DND-41 (cell line): ENCODE results near the gene SYNPO.

Experiments used
- ATAC-seq: fragments of 200-7000 bp; cut with Tn5 transposase; 3 replicates; pipeline ENCODE4 v1.9.1; 2021; ENCODE audit warnings: low read depth; ENCODE audit not compliant: insufficient read depth
- DNase-seq: peaks from one replicate; pipeline ENCODE4 v3.0.0-alpha.2; 2020
- H2AFZ ChIP-seq: 2 replicates; pipeline ENCODE4 v1.6.0; 2012; ENCODE audit warnings: low read depth, low read length
- H3K27ac ChIP-seq: 2 replicates; pipeline ENCODE4 v1.5.1; 2012; ENCODE audit warnings: low read length, inconsistent platforms
- H3K27me3 ChIP-seq: fragments of 200-600 bp; sonication (generic); 2 replicates; pipeline ENCODE4 v1.6.0; 2012; ENCODE audit warnings: low read length, mild to moderate bottlenecking, inconsistent platforms; ENCODE audit not compliant: insufficient read depth, poor library complexity
- H3K36me3 ChIP-seq: 2 replicates; pipeline ENCODE4 v1.5.1; 2012; ENCODE audit warnings: low read length, inconsistent platforms; ENCODE audit not compliant: insufficient read depth
- H3K4me1 ChIP-seq: 2 replicates; pipeline ENCODE4 v1.5.1; 2012; ENCODE audit warnings: mild to moderate bottlenecking, low read length; ENCODE audit not compliant: insufficient read depth
- H3K4me2 ChIP-seq: 2 replicates; pipeline ENCODE4 v1.6.0; 2012; ENCODE audit warnings: mild to moderate bottlenecking, moderate library complexity, low read length, inconsistent platforms; ENCODE audit not compliant: insufficient read depth
- H3K4me3 ChIP-seq, 2 experiments: fragments of 200-600 bp in 1 of 2; shearing (Covaris generic) in 1 of 2; 2 replicates each; pipeline ENCODE4 v1.5.1; 2012 to 2016; ENCODE audit warnings: inconsistent platforms in 2 of 2, low read length in 2 of 2, mild to moderate bottlenecking in 2 of 2, low read depth in 1 of 2, moderate library complexity in 1 of 2
- H3K79me2 ChIP-seq: 2 replicates; pipeline ENCODE4 v1.6.0; 2012; ENCODE audit warnings: low read length, inconsistent platforms; ENCODE audit not compliant: insufficient read depth
- H3K9ac ChIP-seq: 2 replicates; pipeline ENCODE4 v1.6.0; 2012; ENCODE audit warnings: low read depth, mild to moderate bottlenecking, inconsistent platforms, low read length, moderate library complexity
- H3K9me3 ChIP-seq: 2 replicates; pipeline ENCODE4 v1.5.1; 2012; ENCODE audit warnings: low read length, moderate library complexity, mild to moderate bottlenecking, inconsistent platforms; ENCODE audit not compliant: insufficient read depth, severe bottlenecking
- H4K20me1 ChIP-seq: 2 replicates; pipeline ENCODE4 v1.6.0; 2012; ENCODE audit warnings: low read length; ENCODE audit not compliant: insufficient read depth
- EZH2 ChIP-seq: IDR thresholded peaks from 3 replicates; pipeline ENCODE4 v1.6.1; 2012; ENCODE audit warnings: borderline replicate concordance, low read depth, mild to moderate bottlenecking, moderate library complexity, low read length, inconsistent platforms; ENCODE audit not compliant: severe bottlenecking
- TF ChIP-seq, protein P1 (sequence below): IDR thresholded peaks from 2 replicates; pipeline ENCODE4 v1.5.1; 2012; ENCODE audit warnings: borderline replicate concordance, low read length, moderate library complexity, mild to moderate bottlenecking; ENCODE audit not compliant: poor library complexity, severe bottlenecking; ENCODE audit errors: extremely low read depth

The SYNPO gene

DNA sequence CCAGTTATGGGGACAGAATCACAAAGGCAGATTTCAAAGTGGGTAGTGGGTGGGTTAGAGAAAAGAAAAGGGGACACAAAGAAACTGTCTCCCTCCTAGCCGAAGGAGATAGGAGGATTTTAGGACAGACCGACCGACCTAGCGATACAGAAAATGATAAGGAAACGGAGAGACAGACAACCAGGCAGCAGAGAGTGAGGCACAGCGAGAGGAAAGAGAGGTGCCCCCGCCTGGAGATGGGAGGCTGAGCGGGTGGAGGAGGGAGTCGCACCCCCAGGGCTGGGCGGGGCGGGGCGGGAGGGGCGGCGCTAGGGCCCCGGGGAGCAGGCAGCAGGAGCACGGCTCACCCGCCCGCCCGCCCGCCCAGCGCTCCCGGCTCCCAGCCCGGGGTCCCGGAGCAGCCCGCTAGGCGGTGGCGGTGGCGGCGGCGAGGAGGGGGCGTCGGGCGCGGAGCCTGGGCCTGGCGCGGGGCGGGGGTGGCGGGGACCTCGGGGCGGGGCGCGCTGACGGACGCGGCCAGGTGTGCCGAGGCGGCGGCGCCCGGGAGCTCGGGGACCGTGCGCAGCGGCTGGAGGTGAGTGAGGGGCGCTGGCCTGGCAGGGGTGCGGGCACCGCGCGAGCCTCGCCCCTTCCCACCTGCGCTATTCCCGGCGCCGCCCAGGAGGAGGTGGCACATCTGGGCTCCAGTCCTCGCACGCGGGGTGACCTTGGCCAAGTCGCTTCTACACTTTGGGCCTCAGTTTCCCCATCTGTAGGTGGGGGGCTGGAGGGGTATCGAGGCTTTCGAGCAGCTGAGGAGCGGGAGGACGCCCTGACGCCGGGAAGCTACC is 15.9 kb upstream of the SYNPO start:
- Histone ChIP-seq H3K79me2 (no peaks in the 10 kb centered on the region), H2AFZ (no peak overlapping the region), H3K4me3 (no peak overlapping the region), H4K20me1 (no peaks in the 10 kb centered on the region), H3K9me3 (no peaks in the 10 kb centered on the region), H3K36me3 (no peaks in the 10 kb centered on the region), H3K27ac (no peak overlapping the region), H3K4me1 (no peaks in the 10 kb centered on the region), H3K9ac (no peak overlapping the region), H3K4me2 (no peak overlapping the region), H3K27me3 (no peaks in the 10 kb centered on the region)
- ATAC-seq (no peak), DNase-seq (no peak)
- no peak for TF ChIP-seq EZH2
- TF ChIP-seq, protein P1, sequence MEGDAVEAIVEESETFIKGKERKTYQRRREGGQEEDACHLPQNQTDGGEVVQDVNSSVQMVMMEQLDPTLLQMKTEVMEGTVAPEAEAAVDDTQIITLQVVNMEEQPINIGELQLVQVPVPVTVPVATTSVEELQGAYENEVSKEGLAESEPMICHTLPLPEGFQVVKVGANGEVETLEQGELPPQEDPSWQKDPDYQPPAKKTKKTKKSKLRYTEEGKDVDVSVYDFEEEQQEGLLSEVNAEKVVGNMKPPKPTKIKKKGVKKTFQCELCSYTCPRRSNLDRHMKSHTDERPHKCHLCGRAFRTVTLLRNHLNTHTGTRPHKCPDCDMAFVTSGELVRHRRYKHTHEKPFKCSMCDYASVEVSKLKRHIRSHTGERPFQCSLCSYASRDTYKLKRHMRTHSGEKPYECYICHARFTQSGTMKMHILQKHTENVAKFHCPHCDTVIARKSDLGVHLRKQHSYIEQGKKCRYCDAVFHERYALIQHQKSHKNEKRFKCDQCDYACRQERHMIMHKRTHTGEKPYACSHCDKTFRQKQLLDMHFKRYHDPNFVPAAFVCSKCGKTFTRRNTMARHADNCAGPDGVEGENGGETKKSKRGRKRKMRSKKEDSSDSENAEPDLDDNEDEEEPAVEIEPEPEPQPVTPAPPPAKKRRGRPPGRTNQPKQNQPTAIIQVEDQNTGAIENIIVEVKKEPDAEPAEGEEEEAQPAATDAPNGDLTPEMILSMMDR = no peak

DNA sequence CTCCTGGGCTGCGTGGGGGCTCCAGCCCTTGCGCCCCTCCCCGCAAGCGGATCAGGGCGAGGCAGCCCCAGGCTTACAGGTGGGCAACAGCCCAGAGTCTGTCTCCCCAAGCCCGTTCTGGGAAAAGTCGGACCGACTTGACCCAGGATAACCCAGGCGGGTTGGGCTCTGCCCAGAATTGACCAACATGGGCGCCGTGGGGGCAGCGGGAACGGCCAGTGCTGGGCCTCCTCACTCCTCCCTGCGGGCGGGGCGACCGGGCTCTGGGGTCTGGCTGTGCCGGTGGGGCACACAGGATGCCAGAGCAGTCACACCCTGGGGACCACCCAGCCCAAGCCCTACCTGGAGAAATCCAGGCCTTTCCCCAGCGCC is 15.3 kb upstream of the SYNPO start:
- Histone ChIP-seq H3K36me3 (no peaks in the 10 kb centered on the region), H3K79me2 (no peaks in the 10 kb centered on the region), H3K27me3 (no peaks in the 10 kb centered on the region), H3K4me3 (no peak overlapping the region), H3K9ac (no peak overlapping the region), H3K9me3 (no peaks in the 10 kb centered on the region), H4K20me1 (no peaks in the 10 kb centered on the region), H3K4me2 (no peak overlapping the region), H3K27ac (no peak overlapping the region), H3K4me1 (no peaks in the 10 kb centered on the region), H2AFZ (no peak overlapping the region)
- TF ChIP-seq, protein P1 = no peak
- TF ChIP-seq EZH2 = no peak
- ATAC-seq (no peak), DNase-seq (no peak)

DNA sequence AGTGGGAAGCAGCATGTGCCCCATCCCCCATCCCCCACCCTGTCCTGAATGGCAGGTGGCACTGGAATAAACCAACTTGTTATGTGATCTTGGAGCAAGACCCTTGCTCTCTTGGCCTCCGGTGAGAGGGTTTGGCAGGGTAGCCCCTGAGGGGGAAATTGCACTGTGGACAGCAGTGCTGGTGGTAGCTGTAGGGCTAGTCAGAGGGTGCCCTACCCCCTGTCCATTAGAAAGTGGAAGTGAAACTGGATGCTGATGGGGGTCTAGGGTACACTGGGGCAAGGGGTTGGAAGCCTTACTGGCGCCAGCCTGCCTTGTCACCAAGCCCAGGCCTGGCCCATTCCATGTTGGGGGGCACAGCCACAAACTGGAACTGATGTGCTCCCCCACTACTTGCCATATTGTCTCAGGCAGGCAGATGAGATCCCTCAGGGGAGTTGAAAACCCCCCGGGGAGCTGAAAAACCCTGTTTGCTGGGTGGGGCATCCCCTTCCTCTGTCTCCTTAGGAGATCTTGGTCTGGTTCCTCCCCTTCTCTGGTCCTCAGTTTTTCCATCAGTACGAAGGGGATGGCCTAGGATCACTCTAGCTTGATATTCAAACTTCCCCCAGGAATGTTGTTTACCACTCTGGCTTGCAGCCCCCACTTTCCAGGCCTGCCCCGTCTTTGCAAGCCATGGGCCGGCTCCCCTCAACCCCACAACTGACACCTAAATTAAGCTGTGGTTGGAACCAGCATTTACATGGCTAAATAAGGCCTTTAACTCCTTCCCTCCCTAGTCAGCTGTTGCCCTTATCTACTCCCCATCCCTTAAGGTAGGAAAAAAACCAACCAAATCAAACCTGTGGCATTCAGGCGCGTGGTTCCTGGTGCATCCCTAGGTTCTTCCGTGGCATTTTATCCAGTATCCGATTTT is 14.4 kb upstream of the SYNPO start:
- Histone ChIP-seq H3K9ac (no peak overlapping the region), H3K79me2 (no peaks in the 10 kb centered on the region), H3K36me3 (no peaks in the 10 kb centered on the region), H3K4me2 (no peak overlapping the region), H3K9me3 (no peaks in the 10 kb centered on the region), H2AFZ (no peak overlapping the region), H3K27ac (no peak overlapping the region), H3K4me3 (no peak overlapping the region), H3K27me3 (no peaks in the 10 kb centered on the region), H3K4me1 (no peaks in the 10 kb centered on the region), H4K20me1 (no peaks in the 10 kb centered on the region)
- DNase-seq (no peak), ATAC-seq (peak; percentile 19; the same call in 1 of the 3 replicates)
- no peak for TF ChIP-seq EZH2
- TF ChIP-seq, protein P1 = no peak
